HG03565 (cell line): Measurements from ENCODE around the gene FAM111B.
A peak's percentile ranks its signal among the peaks of the same experiment; 100 is the strongest.
"Not testable (repeated sequence)": the region's sequence is repeated elsewhere in the genome, so short reads cannot be mapped to it uniquely, and the experiment has no call there.

Experiments used
- ATAC-seq: cut with Tn5 transposase; IDR thresholded peaks from one replicate; pipeline ENCODE4 v1.9.1; 2021; ENCODE audit warnings: mild to moderate bottlenecking, moderate library complexity; ENCODE audit not compliant: unreplicated experiment

Gene FAM111B

DNA sequence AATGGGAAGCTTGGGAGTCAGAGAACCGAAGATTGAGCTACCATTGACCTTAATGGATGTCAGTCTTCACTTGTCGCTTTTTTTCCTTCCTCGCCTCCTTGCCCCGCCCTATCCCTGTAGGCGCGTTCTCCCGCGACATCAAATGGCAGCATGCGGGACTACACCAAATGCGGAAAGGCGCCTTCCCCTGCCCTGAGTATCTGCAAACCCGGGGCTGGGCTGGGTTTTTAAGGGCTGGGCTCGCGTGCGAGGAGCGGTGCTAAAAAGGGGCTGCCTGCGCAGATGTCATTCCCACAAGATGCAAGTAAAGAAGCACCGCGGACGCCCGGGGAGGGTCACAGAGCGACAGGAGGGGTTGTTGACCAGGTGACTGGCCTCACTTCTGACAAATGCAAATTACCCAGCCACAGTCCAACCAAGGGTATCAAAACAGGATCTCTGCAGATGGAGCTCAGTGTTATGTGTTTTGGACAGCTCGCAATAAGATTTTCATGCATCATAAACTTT, 4.7 kb upstream of the FAM111B start:
- ATAC-seq: peak; percentile 49

GRCh38 chr11:59107721-59108120, 684 bp downstream of the FAM111B start:
- ATAC-seq: not testable (repeated sequence)

DNA sequence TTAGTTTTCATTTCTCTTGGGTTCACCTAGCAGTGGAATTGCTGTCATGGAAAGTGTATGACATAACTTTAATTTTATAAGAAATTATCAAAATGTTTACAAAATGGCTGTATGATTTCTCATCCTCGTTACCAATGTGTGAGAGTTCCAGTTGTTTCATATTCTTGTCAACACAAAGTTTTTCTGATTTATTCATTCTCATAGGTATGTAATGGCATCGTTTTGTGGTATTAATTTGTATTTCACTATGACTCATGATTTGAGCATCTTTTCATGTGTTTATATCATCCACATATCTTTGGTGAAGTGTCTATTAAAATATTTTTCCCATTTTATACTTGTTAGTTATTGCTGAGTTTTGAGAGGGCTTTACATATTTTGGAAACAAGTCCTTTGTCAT, 5.5 kb downstream of the FAM111B start:
- no peak for ATAC-seq

DNA sequence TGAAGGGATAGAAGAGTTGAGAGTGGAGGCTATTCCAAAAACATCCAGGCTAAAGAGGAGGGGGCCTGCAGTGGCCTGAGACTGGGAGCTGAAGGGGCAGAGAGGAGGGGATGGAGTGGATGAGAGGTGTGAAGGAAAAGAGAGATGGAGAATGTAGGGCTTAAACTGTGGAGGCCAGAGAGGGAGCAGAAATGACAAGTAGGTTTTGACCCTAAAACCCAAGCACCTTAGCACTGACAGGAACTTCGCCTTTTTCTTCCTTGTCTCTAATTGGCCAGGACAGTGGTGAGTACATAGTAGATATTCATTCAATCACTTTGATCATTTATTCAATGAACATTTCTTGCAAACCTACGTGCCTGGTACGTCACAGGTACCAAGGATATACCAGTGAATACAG, 7.3 kb downstream of the FAM111B start:
- ATAC-seq: no peak

DNA sequence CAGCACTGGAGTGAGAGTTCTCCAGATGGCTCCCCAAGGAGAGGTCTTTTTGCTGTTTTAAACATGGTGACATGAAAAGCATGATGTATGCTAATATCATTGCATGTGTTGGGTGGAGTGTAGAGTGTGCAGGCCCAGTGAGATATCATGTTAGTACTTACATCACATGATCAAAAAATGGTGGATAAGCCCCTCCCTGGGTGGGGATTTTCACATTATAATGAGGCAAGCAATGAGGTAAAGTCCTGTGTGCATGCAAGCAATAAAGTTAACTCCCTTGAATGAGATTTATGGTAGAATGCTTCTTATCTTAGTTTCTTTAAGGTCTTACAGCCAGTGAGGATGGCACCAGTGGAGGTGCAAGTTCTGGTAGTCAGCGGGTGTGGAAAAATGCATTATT, 8.5 kb downstream of the FAM111B start:
- ATAC-seq: no peak

GRCh38 chr11:59117774-59118173, 10.7 kb downstream of the FAM111B start:
- ATAC-seq: no peak

- no peak for ATAC-seq
Observed at GRCh38 chr11:59119826-59120225, 12.8 kb downstream of the FAM111B start.

GRCh38 chr11:59135648-59136461, 28.8 kb downstream of the FAM111B start:
- peak; percentile 96 for ATAC-seq

GRCh38 chr11:59136551-59136950, 29.5 kb downstream of the FAM111B start:
- not testable (repeated sequence) for ATAC-seq

DNA sequence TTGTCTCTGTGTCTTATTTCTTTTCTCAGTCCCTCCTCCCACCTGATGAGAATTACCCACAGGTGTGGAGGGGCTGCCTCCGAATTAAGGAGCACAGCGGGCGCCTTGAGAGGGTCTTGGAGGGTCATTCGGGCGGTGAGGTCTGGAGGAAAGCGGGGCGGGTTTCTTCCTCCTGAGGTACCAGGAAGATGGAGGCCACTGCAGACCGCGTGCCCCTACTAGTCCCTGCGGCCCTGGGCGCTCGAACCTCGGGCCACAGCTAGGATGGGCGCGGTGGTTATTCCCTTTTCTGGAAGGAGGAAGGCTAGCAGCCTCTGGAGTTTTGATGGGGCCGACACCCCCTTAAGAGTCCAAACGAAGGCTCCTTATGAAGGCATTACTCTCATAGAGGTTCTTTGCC, 30.2 kb downstream of the FAM111B start:
- no peak for ATAC-seq

DNA sequence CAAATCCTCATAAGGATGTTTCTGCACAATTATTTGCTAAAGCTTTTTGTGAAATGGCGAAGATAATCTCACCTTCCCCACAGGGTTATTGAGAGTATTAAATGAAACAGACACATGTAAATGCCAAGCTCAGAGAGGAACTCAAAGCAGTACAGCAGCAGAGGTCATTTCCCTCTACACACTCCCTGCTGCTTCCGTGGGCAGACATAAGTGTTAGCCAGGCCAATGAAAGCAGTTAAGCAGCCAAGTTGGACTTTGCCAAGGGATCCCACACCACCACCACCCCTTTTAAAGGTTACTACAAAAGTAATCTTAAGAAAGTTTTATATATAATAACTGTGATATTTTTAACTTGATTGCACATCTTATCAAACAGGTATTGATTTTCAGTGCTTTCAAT, 31.6 kb downstream of the FAM111B start:
- ATAC-seq: no peak

GRCh38 chr11:59141191-59141590, 34.2 kb downstream of the FAM111B start:
- ATAC-seq: no peak

- no peak for ATAC-seq
Observed at GRCh38 chr11:59141673-59142460, 34.8 kb downstream of the FAM111B start.

GRCh38 chr11:59142530-59143507, 35.8 kb downstream of the FAM111B start, which contains the start of gene FAM111A:
FAM111A (plus strand) TSS chr11:59142856; CDS start chr11:59148873, 6,017 bp downstream.
- peak; percentile 57 for ATAC-seq

GRCh38 chr11:59144096-59144495, 37.1 kb downstream of the FAM111B start:
- ATAC-seq: no peak

DNA sequence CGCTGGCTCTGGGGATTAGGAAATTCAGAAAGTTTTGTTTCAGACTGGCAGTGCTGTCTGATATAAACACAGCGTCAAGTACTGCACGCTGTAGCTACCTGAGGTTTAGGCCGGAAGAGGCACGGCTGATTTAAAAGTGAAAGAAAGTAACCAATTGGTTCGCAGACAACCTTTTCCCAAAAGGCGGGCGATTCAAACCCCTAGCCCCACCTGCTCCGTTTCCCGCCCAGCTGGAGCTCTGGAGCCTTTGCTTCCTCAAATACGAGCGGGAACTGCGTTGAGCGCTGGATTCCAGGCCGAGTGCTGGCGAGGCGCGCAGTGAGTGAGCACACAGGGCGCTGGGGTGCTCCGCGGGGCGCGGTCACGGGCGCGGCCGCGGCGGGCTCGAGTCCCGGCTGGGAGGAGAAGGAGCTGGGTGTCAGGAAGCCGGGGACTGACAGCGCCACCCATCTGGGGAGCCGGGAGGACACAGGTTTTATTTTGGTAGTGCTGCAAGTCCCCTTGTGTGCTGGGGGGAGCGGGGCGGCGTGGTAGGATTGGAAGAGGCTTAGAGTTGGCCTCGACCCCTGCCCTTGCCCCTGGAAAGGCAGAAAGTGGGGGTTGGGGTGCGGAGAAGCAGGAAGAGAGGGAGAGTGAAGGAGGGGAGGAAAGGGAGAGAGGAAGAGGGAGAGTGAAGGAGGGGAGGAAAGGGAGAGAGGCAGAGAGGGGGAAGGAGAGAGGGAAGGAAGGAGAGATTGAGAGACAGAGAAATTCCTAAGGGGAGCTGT, 37.7 kb downstream of the FAM111B start:
- peak; percentile 54 for ATAC-seq

DNA sequence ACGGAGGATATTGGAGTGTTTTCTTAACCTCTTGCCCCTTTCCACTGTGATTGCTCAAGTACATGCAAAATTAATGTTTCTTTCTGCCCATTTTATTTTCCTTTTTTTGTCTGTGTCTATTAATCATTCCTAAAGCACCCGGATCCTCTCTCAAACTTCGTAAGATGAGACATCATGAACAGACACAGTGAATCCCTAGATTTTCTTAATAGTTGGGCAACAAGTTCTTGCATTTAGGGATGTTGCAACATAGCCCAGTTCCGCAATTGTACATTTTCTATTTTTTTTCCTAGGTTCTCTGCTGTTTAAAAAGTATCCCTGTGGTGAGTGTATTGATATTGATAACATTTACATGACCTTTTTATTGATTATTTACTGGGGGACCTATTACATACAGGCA, 38.5 kb downstream of the FAM111B start:
- ATAC-seq: no peak

- ATAC-seq: peak; percentile 66
Observed at GRCh38 chr11:59151761-59152160, 44.7 kb downstream of the FAM111B start.

GRCh38 chr11:59152312-59152951, 45.4 kb downstream of the FAM111B start:
- peak; percentile 51 for ATAC-seq
